ENCODE measurements around the gene RAVER1. TPM values are rescaled to one million over a fixed set of nuclear protein-coding genes. Genes with fewer than 3 reads are reported as not detected.

RAVER1 gene
- total and polyA plus RNA-seq, 9 of the 15 experiments (the other 6 are each of a cell fraction or from before 2014, with no cell fraction given) = 0.06 to 113 (median 7.0) TPM

DNA sequence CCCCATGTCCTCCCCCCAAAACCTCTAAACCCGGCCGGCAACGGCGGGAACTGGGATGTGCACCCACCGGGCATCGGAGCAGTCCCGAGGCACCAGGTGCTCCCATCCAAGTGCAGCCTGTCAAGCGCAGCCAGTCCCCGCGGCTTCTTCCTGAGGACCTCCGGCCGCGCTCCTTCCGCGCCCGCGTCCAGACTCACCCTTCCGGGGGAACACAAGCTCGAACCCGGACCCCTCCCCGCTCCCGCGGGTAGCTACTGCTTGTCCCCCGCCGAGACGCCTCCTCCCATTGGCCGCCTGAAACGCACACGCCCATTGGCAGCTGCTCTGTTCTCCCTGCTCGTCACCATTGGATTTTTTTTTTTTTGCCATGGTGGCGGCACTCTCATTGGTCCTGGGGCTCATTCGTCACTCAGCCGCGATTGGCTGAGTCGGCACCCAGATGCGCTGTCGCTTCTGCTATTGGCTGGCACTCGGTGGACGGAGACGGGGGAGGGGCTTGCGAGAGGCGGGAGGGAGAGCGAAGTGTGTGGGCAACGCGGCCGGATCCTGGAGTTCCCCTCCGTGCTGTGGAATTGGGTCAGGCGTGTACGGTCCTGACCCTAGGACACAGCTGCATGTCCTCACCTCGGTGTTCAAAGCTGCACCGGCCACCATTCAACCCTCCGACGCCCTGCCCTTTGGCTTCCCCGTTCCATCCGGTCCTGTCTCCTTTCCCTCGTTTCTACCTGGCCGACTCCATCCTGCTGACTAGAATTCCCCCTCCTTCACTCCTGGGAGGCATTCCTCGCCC lies 47.2 kb upstream of the RAVER1 start, which contains the start of gene TYK2:
Gene TYK2, minus strand, starts transcription at position 260 of the 790 bp plus-strand sequence. CDS start 2,166 bp downstream, outside the sequence.
- peak within 1 kb of the TSS; percentile 96 for H3K27ac ChIP-seq (ENCODE audit: extremely low read depth, low read depth, low read length)
- TF ChIP-seq, protein P1, sequence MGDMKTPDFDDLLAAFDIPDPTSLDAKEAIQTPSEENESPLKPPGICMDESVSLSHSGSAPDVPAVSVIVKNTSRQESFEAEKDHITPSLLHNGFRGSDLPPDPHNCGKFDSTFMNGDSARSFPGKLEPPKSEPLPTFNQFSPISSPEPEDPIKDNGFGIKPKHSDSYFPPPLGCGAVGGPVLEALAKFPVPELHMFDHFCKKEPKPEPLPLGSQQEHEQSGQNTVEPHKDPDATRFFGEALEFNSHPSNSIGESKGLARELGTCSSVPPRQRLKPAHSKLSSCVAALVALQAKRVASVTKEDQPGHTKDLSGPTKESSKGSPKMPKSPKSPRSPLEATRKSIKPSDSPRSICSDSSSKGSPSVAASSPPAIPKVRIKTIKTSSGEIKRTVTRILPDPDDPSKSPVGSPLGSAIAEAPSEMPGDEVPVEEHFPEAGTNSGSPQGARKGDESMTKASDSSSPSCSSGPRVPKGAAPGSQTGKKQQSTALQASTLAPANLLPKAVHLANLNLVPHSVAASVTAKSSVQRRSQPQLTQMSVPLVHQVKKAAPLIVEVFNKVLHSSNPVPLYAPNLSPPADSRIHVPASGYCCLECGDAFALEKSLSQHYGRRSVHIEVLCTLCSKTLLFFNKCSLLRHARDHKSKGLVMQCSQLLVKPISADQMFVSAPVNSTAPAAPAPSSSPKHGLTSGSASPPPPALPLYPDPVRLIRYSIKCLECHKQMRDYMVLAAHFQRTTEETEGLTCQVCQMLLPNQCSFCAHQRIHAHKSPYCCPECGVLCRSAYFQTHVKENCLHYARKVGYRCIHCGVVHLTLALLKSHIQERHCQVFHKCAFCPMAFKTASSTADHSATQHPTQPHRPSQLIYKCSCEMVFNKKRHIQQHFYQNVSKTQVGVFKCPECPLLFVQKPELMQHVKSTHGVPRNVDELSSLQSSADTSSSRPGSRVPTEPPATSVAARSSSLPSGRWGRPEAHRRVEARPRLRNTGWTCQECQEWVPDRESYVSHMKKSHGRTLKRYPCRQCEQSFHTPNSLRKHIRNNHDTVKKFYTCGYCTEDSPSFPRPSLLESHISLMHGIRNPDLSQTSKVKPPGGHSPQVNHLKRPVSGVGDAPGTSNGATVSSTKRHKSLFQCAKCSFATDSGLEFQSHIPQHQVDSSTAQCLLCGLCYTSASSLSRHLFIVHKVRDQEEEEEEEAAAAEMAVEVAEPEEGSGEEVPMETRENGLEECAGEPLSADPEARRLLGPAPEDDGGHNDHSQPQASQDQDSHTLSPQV (IDR thresholded peaks at IDR 0.05) = peak; percentile 56; the same call in 1 of the 2 replicates
- TF ChIP-seq HNRNPUL1 (IDR thresholded peaks at IDR 0.05; ENCODE audit: low read length) (no peak), ZFP30 (CRISPR knock-in tag; IDR thresholded peaks at IDR 0.05; ENCODE audit: borderline replicate concordance) (no peak), SIRT6 (IDR thresholded peaks at IDR 0.05; ENCODE audit: low read depth, low read length) (no peak), RFX1 (IDR thresholded peaks at IDR 0.05) (peak; percentile 61; the same call in 1 of the 2 replicates), NUFIP1 (IDR thresholded peaks at IDR 0.05; ENCODE audit: partially characterized antibody) (no peak), THRAP3 (IDR thresholded peaks at IDR 0.05; ENCODE audit: borderline replicate concordance) (no peak), ZNF561 (CRISPR knock-in tag; conservative IDR thresholded peaks at IDR 0.05) (no peak), MEIS2 (IDR thresholded peaks at IDR 0.05; ENCODE audit: partially characterized antibody) (no peak), SREBF1 (IDR thresholded peaks at IDR 0.05; ENCODE audit: borderline replicate concordance, low read depth, low read length) (no peak)
- TF ChIP-seq, protein P2, sequence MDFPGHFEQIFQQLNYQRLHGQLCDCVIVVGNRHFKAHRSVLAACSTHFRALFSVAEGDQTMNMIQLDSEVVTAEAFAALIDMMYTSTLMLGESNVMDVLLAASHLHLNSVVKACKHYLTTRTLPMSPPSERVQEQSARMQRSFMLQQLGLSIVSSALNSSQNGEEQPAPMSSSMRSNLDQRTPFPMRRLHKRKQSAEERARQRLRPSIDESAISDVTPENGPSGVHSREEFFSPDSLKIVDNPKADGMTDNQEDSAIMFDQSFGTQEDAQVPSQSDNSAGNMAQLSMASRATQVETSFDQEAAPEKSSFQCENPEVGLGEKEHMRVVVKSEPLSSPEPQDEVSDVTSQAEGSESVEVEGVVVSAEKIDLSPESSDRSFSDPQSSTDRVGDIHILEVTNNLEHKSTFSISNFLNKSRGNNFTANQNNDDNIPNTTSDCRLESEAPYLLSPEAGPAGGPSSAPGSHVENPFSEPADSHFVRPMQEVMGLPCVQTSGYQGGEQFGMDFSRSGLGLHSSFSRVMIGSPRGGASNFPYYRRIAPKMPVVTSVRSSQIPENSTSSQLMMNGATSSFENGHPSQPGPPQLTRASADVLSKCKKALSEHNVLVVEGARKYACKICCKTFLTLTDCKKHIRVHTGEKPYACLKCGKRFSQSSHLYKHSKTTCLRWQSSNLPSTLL (IDR thresholded peaks at IDR 0.05) = no peak
- TF ChIP-seq, protein P3, sequence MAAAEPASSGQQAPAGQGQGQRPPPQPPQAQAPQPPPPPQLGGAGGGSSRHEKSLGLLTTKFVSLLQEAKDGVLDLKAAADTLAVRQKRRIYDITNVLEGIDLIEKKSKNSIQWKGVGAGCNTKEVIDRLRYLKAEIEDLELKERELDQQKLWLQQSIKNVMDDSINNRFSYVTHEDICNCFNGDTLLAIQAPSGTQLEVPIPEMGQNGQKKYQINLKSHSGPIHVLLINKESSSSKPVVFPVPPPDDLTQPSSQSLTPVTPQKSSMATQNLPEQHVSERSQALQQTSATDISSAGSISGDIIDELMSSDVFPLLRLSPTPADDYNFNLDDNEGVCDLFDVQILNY (CRISPR knock-in tag; IDR thresholded peaks at IDR 0.05) = no peak
- TF ChIP-seq, protein P4, sequence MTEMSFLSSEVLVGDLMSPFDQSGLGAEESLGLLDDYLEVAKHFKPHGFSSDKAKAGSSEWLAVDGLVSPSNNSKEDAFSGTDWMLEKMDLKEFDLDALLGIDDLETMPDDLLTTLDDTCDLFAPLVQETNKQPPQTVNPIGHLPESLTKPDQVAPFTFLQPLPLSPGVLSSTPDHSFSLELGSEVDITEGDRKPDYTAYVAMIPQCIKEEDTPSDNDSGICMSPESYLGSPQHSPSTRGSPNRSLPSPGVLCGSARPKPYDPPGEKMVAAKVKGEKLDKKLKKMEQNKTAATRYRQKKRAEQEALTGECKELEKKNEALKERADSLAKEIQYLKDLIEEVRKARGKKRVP (CRISPR knock-in tag; IDR thresholded peaks at IDR 0.05) = no peak; the same call in 1 of the 2 replicates

More for the DNA sequence above, 47.2 kb upstream of the RAVER1 start, which contains the start of gene TYK2:
- no peaks in the 10 kb centered on the region for H4K20me1 ChIP-seq (replicated peaks; ENCODE audit: control insufficient read depth, insufficient read depth, low read length)
- peaks cover 28% of the 10 kb centered on the region for H3K79me2 ChIP-seq (ENCODE audit: control insufficient read depth, insufficient read depth, low read length)
- no peaks in the 10 kb centered on the region for H3K9me3 ChIP-seq (replicated peaks; ENCODE audit: control insufficient read depth, insufficient read depth, low read depth, low read length)
- H3K9ac ChIP-seq (ENCODE audit: insufficient read depth in 1 of 2, low read depth in 2 of 2, low read length in 2 of 2) = peak within 1 kb of the TSS; percentile 98
- POLR2A ChIA-PET = interaction anchor here (0.5 to 2.3 kb wide), 15 partner anchors 8 to 373 kb away, joined by 3 to 11 read pairs (median 4); partner anchors contain the start of genes ICAM1, ICAM5 and RAVER1
- peak within 1 kb of the TSS; percentile 100 for H3K4me2 ChIP-seq (ENCODE audit: insufficient read depth, low read length)
- no peaks in the 10 kb centered on the region for H3K9me1 ChIP-seq (ENCODE audit: control insufficient read depth, insufficient read depth, low read length)
- peak within 1 kb of the TSS; percentile 98 for H2AFZ ChIP-seq (ENCODE audit: low read depth, low read length)
- BruUV-seq (replicated peaks) = no TSS peak
- H3K4me3 ChIP-seq = peak within 1 kb of the TSS; percentile 91
- H3K27me3 ChIP-seq (ENCODE audit: control insufficient read depth in 2 of 2, insufficient read depth in 2 of 2, low read length in 2 of 2) = no peaks in the 10 kb centered on the region
- CTCF ChIA-PET (ENCODE audit: low intra/inter-chr PET ratio) = interaction anchor here (0.8 kb wide), 1 partner anchor 9 kb away, joined by 3 read pairs; no protein-coding TSS in a partner anchor
- H3K36me3 ChIP-seq (ENCODE audit: control insufficient read depth, insufficient read depth, low read length) = peaks cover 17% of the 10 kb centered on the region
- intact Hi-C loops (cut with micrococcal nuclease) (loop anchor here (2.0 kb wide), 3 partner anchors 46 to 110 kb away; partner anchors contain the start of genes ICAM1 and ICAM5), in situ Hi-C loops (cut with MboI) (no loop called here)
- DNase-seq (ENCODE audit: extremely low read depth in 1 of 4, low spot score in 3 of 4) (peak; percentile 99 to 100 (median 100)), ATAC-seq (peak; percentile 98), FAIRE-seq (peak; percentile 99)
- WGBS (ENCODE audit: insufficient coverage, low coverage, missing lambda C conversion rate) = 1% methylated on average over 46 of the region's 58 CpGs
- peaks cover 8 to 18% of the 10 kb centered on the region in 2 experiments; a peak in 4 of 5 replicates for H3K4me1 ChIP-seq (replicated peaks in 1 of 2; ENCODE audit: control insufficient read depth in 2 of 2, insufficient read depth in 2 of 2, low read length in 2 of 2)

Data from K562 (cell line).